OCI-LY3 (cell line): ENCODE data around the gene ACP3.

ENCODE experiments used
- H2AFZ ChIP-seq: fragments of 200-600, 300-600 bp; shearing (Covaris generic); 2 replicates; pipeline ENCODE4 v1.6.0; 2014; ENCODE audit warnings: antibody characterized with exemption, low read depth, low read length
- H3K27ac ChIP-seq: fragments of 200-600, 300-600 bp; sonication (generic); 2 replicates; pipeline ENCODE4 v1.5.1; 2014; ENCODE audit warnings: mild to moderate bottlenecking, low read length, moderate library complexity, mixed read lengths
- H3K27me3 ChIP-seq: fragments of 200-600, 300-600 bp; sonication (generic); 2 replicates; pipeline ENCODE4 v1.6.1; 2014; ENCODE audit warnings: low read depth, low read length, mixed read lengths
- H3K36me3 ChIP-seq: fragments of 200-600, 300-600 bp; sonication (generic); replicated peaks from 2 replicates; pipeline ENCODE3; 2014; ENCODE audit warnings: low read depth, low read length, mixed read lengths
- H3K4me1 ChIP-seq: fragments of 300-600, 200-600 bp; sonication (generic); 2 replicates; pipeline ENCODE4 v1.6.1; 2014; ENCODE audit warnings: low read length, mixed read lengths
- H3K4me2 ChIP-seq: fragments of 200-600, 300-600 bp; sonication (generic); 2 replicates; pipeline ENCODE4 v1.6.1; 2014; ENCODE audit warnings: low read length, mixed read lengths
- H3K4me3 ChIP-seq: fragments of 300-600, 200-600 bp; sonication (generic); 2 replicates; pipeline ENCODE4 v1.5.1; 2014; ENCODE audit warnings: antibody characterized with exemption, mild to moderate bottlenecking, low read length, moderate library complexity
- H3K79me2 ChIP-seq: fragments of 300-600, 200-600 bp; shearing (Covaris generic); 2 replicates; pipeline ENCODE4 v1.6.1; 2014; ENCODE audit warnings: mild to moderate bottlenecking, low read length, mixed read lengths
- H3K9ac ChIP-seq: fragments of 300-600, 200-600 bp; shearing (Covaris generic); 2 replicates; pipeline ENCODE4 v1.6.0; 2014; ENCODE audit warnings: mild to moderate bottlenecking, low read length, moderate library complexity
- H3K9me3 ChIP-seq: fragments of 200-600, 300-600 bp; shearing (Covaris generic); 2 replicates; pipeline ENCODE4 v1.6.1; 2014; ENCODE audit warnings: low read length, mixed read lengths; ENCODE audit not compliant: insufficient read depth
- H4K20me1 ChIP-seq: fragments of 200-600, 300-600 bp; sonication (generic); 2 replicates; pipeline ENCODE4 v1.6.1; 2016; ENCODE audit warnings: low read length, mixed read lengths; ENCODE audit not compliant: insufficient read depth
- EZH2phosphoT487 ChIP-seq: fragments of 200-600 bp; shearing (Covaris generic); IDR thresholded peaks from 2 replicates; pipeline ENCODE4 v1.6.1; 2018; ENCODE audit warnings: antibody characterized with exemption, mixed run types, low read depth
- TF ChIP-seq, protein P1 (sequence below): fragments of 200-600, 300-600 bp; sonication (generic); IDR thresholded peaks from 2 replicates; pipeline ENCODE4 v1.5.1; 2014; ENCODE audit warnings: antibody characterized with exemption, low read length, low read depth

ACP3 gene

DNA sequence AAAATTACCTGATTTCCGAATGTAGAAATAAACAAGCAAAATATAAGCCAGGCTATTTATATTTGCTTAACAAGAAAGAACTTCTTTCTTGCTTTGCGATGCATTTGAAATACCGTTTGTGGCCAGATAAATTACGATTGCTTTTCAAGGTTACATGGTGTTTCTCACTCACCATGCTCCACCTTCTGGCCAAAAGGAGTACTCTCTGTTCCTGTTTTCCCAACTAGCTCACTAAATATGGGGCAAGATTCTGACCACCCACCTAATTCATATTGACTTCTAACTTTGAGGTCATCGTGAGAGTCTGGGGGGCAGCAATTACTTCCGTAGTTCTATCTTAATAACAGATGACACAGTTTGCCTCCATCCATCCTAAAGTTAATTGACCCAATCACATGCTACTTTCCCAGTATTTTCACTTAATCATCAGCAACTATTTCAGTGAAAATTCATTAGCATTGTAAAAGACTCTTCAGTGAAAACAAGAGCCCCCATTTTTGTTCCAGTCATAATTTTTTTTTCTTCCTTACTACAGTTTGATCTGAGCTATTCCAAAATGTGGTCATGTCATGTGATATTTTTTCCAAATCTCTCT, 25.9 kb downstream of the ACP3 start:
- Histone ChIP-seq H2AFZ (no peak overlapping the region), H3K9ac (0 out of 2 replicates have a peak overlapping the region, but pooled peaks have one; percentile 26), H3K4me1 (peaks cover 6% of the 10 kb centered on the region), H3K9me3 (no peaks in the 10 kb centered on the region), H3K36me3 (no peaks in the 10 kb centered on the region), H3K79me2 (no peaks in the 10 kb centered on the region), H3K27ac (no peak overlapping the region), H4K20me1 (no peaks in the 10 kb centered on the region), H3K27me3 (no peaks in the 10 kb centered on the region), H3K4me2 (peak overlapping the region; percentile 79), H3K4me3 (peak overlapping the region; percentile 58)
- TF ChIP-seq, protein P1, sequence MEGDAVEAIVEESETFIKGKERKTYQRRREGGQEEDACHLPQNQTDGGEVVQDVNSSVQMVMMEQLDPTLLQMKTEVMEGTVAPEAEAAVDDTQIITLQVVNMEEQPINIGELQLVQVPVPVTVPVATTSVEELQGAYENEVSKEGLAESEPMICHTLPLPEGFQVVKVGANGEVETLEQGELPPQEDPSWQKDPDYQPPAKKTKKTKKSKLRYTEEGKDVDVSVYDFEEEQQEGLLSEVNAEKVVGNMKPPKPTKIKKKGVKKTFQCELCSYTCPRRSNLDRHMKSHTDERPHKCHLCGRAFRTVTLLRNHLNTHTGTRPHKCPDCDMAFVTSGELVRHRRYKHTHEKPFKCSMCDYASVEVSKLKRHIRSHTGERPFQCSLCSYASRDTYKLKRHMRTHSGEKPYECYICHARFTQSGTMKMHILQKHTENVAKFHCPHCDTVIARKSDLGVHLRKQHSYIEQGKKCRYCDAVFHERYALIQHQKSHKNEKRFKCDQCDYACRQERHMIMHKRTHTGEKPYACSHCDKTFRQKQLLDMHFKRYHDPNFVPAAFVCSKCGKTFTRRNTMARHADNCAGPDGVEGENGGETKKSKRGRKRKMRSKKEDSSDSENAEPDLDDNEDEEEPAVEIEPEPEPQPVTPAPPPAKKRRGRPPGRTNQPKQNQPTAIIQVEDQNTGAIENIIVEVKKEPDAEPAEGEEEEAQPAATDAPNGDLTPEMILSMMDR, result peak; percentile 89
- TF ChIP-seq EZH2phosphoT487, result no peak

DNA sequence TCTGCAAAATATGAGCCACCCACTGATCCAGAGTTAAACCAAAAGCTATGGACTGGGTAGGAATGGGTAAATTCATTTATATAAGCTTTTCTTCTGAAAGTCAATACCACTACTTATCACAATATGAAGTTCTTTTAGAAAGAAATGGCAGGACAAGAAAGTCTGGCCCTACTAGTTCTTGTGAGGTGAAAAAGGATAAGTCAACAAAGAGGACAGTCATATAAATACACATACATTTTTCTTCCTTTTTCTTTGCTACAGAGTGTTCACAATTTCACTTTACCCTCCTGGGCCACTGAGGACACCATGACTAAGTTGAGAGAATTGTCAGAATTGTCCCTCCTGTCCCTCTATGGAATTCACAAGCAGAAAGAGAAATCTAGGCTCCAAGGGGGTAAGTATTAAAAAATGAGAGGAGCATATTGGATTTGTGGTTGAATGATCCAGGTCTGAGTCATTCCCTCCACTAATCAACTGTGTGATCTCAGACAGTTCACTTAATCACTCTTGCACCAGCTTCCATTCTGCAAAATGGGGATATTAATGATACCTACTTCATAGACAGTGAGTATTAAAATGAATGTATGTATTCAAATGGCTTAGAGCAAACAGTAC, 27.6 kb downstream of the ACP3 start:
- TF ChIP-seq, protein P1, result no peak
- TF ChIP-seq EZH2phosphoT487, result no peak
- Histone ChIP-seq H2AFZ (no peak overlapping the region), H3K4me2 (no peak overlapping the region)

DNA sequence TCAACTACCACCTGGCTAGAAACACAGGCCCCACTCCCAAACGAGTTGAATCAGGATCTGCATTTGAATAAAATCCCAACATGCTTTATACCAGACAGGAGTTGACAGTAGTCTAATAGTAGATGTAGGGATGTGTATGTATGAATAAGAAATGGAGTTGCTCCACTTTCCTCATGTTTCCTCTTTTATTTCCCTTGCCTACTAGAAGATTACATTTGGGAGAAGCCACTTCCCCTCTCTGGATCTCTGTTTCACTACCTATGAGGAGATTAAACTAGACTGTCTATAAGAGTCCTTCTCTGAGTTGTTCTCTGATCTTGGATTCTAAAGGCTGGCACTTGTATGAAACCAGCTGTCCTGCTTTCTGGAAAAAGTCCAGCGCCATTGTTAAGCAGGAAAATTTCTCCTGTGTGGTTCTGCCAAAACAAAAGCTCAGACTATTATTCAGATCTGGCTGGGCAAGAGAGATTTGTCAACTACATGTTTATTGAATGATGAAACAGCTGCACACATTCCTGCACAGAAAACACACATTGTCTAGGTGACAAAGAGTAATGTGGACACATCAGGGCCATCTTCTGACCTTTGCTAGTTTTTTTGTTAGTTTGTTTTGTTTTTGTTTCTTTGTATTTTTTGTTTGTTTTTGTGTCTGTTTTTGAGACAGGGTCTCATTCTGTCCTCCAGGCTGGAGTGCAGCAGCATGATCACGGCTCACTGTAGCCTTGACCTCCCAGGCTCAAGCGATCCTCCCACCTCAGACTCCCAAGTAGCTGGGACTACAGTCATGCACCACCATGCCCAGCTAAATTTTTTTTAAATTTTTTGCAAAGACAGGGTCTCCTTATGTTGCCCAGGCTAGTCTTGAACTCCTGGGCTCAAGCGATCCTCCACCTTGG, 29.9 kb downstream of the ACP3 start:
- Histone ChIP-seq H3K9ac (no peak overlapping the region), H3K4me2 (no peak overlapping the region), H3K27ac (no peak overlapping the region), H3K36me3 (no peaks in the 10 kb centered on the region), H3K4me1 (peaks cover 6% of the 10 kb centered on the region), H2AFZ (no peak overlapping the region), H3K9me3 (no peaks in the 10 kb centered on the region), H3K4me3 (no peak overlapping the region), H3K27me3 (no peaks in the 10 kb centered on the region), H4K20me1 (no peaks in the 10 kb centered on the region), H3K79me2 (no peaks in the 10 kb centered on the region)
- no peak for TF ChIP-seq EZH2phosphoT487
- TF ChIP-seq, protein P1, result no peak

More for the DNA sequence above, 27.6 kb downstream of the ACP3 start:
- no peak overlapping the region for H3K27ac ChIP-seq
- H3K36me3 ChIP-seq, result no peaks in the 10 kb centered on the region
- H3K9me3 ChIP-seq, result no peaks in the 10 kb centered on the region
- no peaks in the 10 kb centered on the region for H4K20me1 ChIP-seq
- H3K27me3 ChIP-seq, result no peaks in the 10 kb centered on the region
- peaks cover 6% of the 10 kb centered on the region for H3K4me1 ChIP-seq
- H3K4me3 ChIP-seq, result no peak overlapping the region
- no peaks in the 10 kb centered on the region for H3K79me2 ChIP-seq
- H3K9ac ChIP-seq, result no peak overlapping the region

DNA sequence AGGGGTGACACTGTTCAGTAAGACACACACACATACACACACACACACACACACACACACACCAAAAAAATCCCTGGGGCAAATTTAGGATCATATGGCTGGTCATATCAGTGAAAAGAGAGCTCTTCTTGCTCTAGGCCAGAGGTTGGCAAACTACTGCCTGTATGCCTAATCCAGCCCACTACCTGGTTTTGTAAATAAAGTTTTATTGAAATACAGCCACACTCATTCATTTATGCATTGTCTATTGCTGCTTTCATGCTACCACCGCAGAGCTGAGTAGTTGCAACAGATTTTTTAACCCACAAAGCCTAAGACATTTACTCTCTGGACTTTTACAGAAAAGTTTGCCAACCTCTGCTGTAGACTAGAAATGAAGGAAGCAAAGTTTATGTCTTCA, 30.6 kb downstream of the ACP3 start:
- Histone ChIP-seq H3K4me1 (peaks cover 1% of the 10 kb centered on the region), H3K9ac (no peak overlapping the region), H3K27ac (no peak overlapping the region), H3K9me3 (no peaks in the 10 kb centered on the region), H3K36me3 (no peaks in the 10 kb centered on the region), H4K20me1 (no peaks in the 10 kb centered on the region), H3K4me3 (no peak overlapping the region), H2AFZ (no peak overlapping the region), H3K4me2 (no peak overlapping the region), H3K79me2 (no peaks in the 10 kb centered on the region), H3K27me3 (no peaks in the 10 kb centered on the region)
- no peak for TF ChIP-seq EZH2phosphoT487
- TF ChIP-seq, protein P1, result no peak
